Smooth muscle cell of the umbilical artery (primary cell): ENCODE data around the gene PIGL. TPM values are rescaled to one million over a fixed set of nuclear protein-coding genes. Genes with fewer than 3 reads are reported as not detected.

Experiments
- total RNA-seq: library from RNA; depleted of rRNA; stranded (reverse); fragments of >200 nt; gene quantifications from 2 replicates; pipeline ENCODE4 v1.2.3, GENCODE V29; 2014

PIGL gene
- total RNA-seq, result 17.5 and 21.4 TPM in 2 replicates

GRCh38 chr17:16217002-16217635, at the start of gene PIGL:
TSS of gene PIGL (plus strand) at chr17:16217210. CDS start at chr17:16217227, 17 bp downstream.

GRCh38 chr17:16215273-16215964, 1.6 kb upstream of the PIGL start, which contains the start of gene NCOR1:
TSS of gene NCOR1 (minus strand) at chr17:16215534. CDS start at chr17:16194569, 20,965 bp downstream.

GRCh38 chr17:16353317-16354174, 136.5 kb downstream of the PIGL start, which contains the start of gene CENPV:
TSS of gene CENPV (minus strand) at chr17:16353469. CDS start at chr17:16353436, 33 bp downstream.

Other genes with a start within 250 kb of the PIGL start
- 8.3 and 14.6 TPM in 2 replicates for gene ZSWIM7, start 217.5 kb upstream of the PIGL start, total RNA-seq
- gene TTC19, start 217.4 kb upstream of the PIGL start, total RNA-seq, result 24.6 and 41.3 TPM in 2 replicates
- 58.8 and 110 TPM in 2 replicates for gene NCOR1, start 1.7 kb upstream of the PIGL start, total RNA-seq
- 28.8 and 29.8 TPM in 2 replicates for gene CENPV, start 136.3 kb downstream of the PIGL start, total RNA-seq
- gene UBB, start 163.9 kb downstream of the PIGL start, total RNA-seq, result 1,401 and 2,051 TPM in 2 replicates
- gene TRPV2, start 198.4 kb downstream of the PIGL start, total RNA-seq, result 49.9 and 70.0 TPM in 2 replicates